HepG2 (cell line): Measurements from ENCODE around the gene REM2. TPM values are rescaled to one million over a fixed set of nuclear protein-coding genes. Genes with fewer than 3 reads are reported as not detected.

Experiments
- AGO1 ChIP-seq: fragments of 200-400 bp; formaldehyde crosslinking; IDR thresholded peaks from 2 replicates; pipeline ENCODE4 v1.6.1; 2017; ENCODE audit warnings: mild to moderate bottlenecking, low read depth, low read length, moderate library complexity; ENCODE audit not compliant: poor library complexity, severe bottlenecking
- CBX5 ChIP-seq: sonication (generic); formaldehyde crosslinking; IDR thresholded peaks from 2 replicates; pipeline ENCODE4 v1.4.0; 2020; ENCODE audit warnings: missing genetic modification reagents, borderline replicate concordance
- FOXC1 ChIP-seq: sonication (generic); formaldehyde crosslinking; IDR thresholded peaks from 2 replicates; pipeline ENCODE4 v1.8.0; 2022; ENCODE audit warnings: mild to moderate bottlenecking, missing genetic modification reagents, borderline replicate concordance
- GMEB1 ChIP-seq: sonication (generic); formaldehyde crosslinking; IDR thresholded peaks from 2 replicates; pipeline ENCODE4 v1.5.1; 2020; ENCODE audit warnings: missing genetic modification reagents, mild to moderate bottlenecking, borderline replicate concordance
- HNF4G ChIP-seq, 2 experiments: sonication (generic) in 1 of 2; formaldehyde crosslinking in 1 of 2; IDR thresholded peaks; 2 replicates each; pipeline versions ENCODE4 v1.4.0 to v1.6.1; 2011 to 2020; ENCODE audit warnings: borderline replicate concordance in 2 of 2, low read depth in 2 of 2, mild to moderate bottlenecking in 2 of 2, low read length in 1 of 2, missing genetic modification reagents in 1 of 2, moderate library complexity in 1 of 2
- KLF16 ChIP-seq, 2 experiments: sonication (generic) in 1 of 2; formaldehyde crosslinking in 1 of 2; IDR thresholded peaks; 2 replicates each; pipeline versions ENCODE4 v1.6.1 to v1.8.0; 2016 to 2023; ENCODE audit warnings: missing genetic modification reagents in 2 of 2, missing compliant biosample characterization in 1 of 2
- KLF6 ChIP-seq: IDR thresholded peaks from 2 replicates; pipeline ENCODE4 v1.8.0; 2016; ENCODE audit warnings: missing biosample characterization, missing genetic modification reagents
- MAZ ChIP-seq, 2 experiments: sonication (generic) in 1 of 2; formaldehyde crosslinking in 1 of 2; IDR thresholded peaks; 2 replicates each; pipeline versions ENCODE4 v1.5.0 to v1.6.1; 2012 to 2020; ENCODE audit warnings: low read depth in 2 of 2, mild to moderate bottlenecking in 2 of 2, borderline replicate concordance in 1 of 2, improper control_type of control experiment in 1 of 2, low read length in 1 of 2, missing genetic modification reagents in 1 of 2, moderate library complexity in 1 of 2
- MXD3 ChIP-seq: IDR thresholded peaks from 2 replicates; pipeline ENCODE4 v1.6.1; 2016; ENCODE audit warnings: mild to moderate bottlenecking, missing biosample characterization, missing genetic modification reagents
- PCBP2 ChIP-seq: fragments of 200-400 bp; formaldehyde crosslinking; optimal IDR thresholded peaks from 2 replicates; pipeline ENCODE3; 2018; ENCODE audit warnings: low read length, low read depth; ENCODE audit not compliant: poor library complexity, severe bottlenecking
- POGZ ChIP-seq: sonication (generic); formaldehyde crosslinking; IDR thresholded peaks from 2 replicates; pipeline ENCODE4 v1.4.0; 2020; ENCODE audit warnings: mild to moderate bottlenecking, missing genetic modification reagents
- SETDB1 ChIP-seq: sonication (generic); formaldehyde crosslinking; IDR thresholded peaks from 2 replicates; pipeline ENCODE4 v1.5.1; 2020; ENCODE audit warnings: missing genetic modification reagents, mild to moderate bottlenecking, borderline replicate concordance
- TOE1 ChIP-seq: sonication (generic); formaldehyde crosslinking; IDR thresholded peaks from 2 replicates; pipeline ENCODE4 v1.4.0; 2020; ENCODE audit warnings: mild to moderate bottlenecking, missing genetic modification reagents
- ZBTB38 ChIP-seq: sonication (generic); formaldehyde crosslinking; IDR thresholded peaks from 2 replicates; pipeline ENCODE4 v1.5.1; 2020; ENCODE audit warnings: mild to moderate bottlenecking, missing genetic modification reagents
- ZNF333 ChIP-seq: sonication (generic); formaldehyde crosslinking; IDR thresholded peaks from 2 replicates; pipeline ENCODE4 v1.4.0; 2020; ENCODE audit warnings: mild to moderate bottlenecking, missing genetic modification reagents, borderline replicate concordance
- ZNF343 ChIP-seq: sonication (generic); formaldehyde crosslinking; IDR thresholded peaks from 2 replicates; pipeline ENCODE4 v1.4.0; 2020; ENCODE audit warnings: mild to moderate bottlenecking, missing genetic modification reagents
- ZNF362 ChIP-seq: sonication (generic); formaldehyde crosslinking; IDR thresholded peaks from 2 replicates; pipeline ENCODE4 v1.4.0; 2020; ENCODE audit warnings: missing genetic modification reagents, mild to moderate bottlenecking, borderline replicate concordance
- ZNF558 ChIP-seq: sonication (generic); formaldehyde crosslinking; IDR thresholded peaks from 2 replicates; pipeline ENCODE4 v1.9.0; 2022; ENCODE audit warnings: mild to moderate bottlenecking, missing genetic modification reagents, borderline replicate concordance
- ZNF598 ChIP-seq: sonication (generic); formaldehyde crosslinking; IDR thresholded peaks from 2 replicates; pipeline ENCODE4 v1.5.1; 2020; ENCODE audit warnings: mild to moderate bottlenecking, missing genetic modification reagents, borderline replicate concordance
- ZNF678 ChIP-seq: sonication (generic); formaldehyde crosslinking; IDR thresholded peaks from 2 replicates; pipeline ENCODE4 v1.4.0; 2020; ENCODE audit warnings: mild to moderate bottlenecking, missing genetic modification reagents
- ZNF691 ChIP-seq: sonication (generic); formaldehyde crosslinking; IDR thresholded peaks from 2 replicates; pipeline ENCODE4 v1.4.0; 2020; ENCODE audit warnings: missing genetic modification reagents, low read depth, mild to moderate bottlenecking, borderline replicate concordance
- ZNF746 ChIP-seq: sonication (generic); formaldehyde crosslinking; IDR thresholded peaks from 2 replicates; pipeline ENCODE4 v1.8.0; 2022; ENCODE audit warnings: mild to moderate bottlenecking, missing genetic modification reagents
- polyA plus RNA-seq, 8 experiments: library from polyadenylated mRNA; depleted of rRNA in 3 of 8; stranded (reverse) in 7 of 8; unstranded in 1 of 8; fragments of >200 nt; fragmentation: Illumina TruSeq in 4 of 8; extraction: Trizol in 4 of 8; gene quantifications; 2 replicates each; pipeline versions ENCODE4 v1.2.1 to v1.2.3, GENCODE V29; 2011 to 2016; ENCODE audit warnings: low read depth in 4 of 8, missing spikeins in 1 of 8, mixed read lengths in 1 of 8; ENCODE audit not compliant: insufficient read depth in 1 of 8
- total RNA-seq, 5 experiments: library from RNA; depleted of rRNA; stranded (reverse); fragments of >200 nt; fragmentation: Illumina TruSeq; extraction: Trizol; gene quantifications; 2 replicates each; pipeline ENCODE4 v1.2.3, GENCODE V29; 2016; ENCODE audit warnings: low read depth in 1 of 5
- TF ChIP-seq, protein P1 (sequence below): sonication (generic); formaldehyde crosslinking; IDR thresholded peaks from 2 replicates; pipeline ENCODE4 v1.4.0; 2020; ENCODE audit warnings: missing genetic modification reagents

The REM2 gene
- total and polyA plus RNA-seq, 2 of the 13 experiments (the other 11 are each of a cell fraction or from before 2014, with no cell fraction given): 0.20 TPM; not detected in 1

GRCh38 chr14:22915886-22916521 lies 33.0 kb downstream of the REM2 start (continued):
- TF ChIP-seq MXD3 (CRISPR knock-in tag): no peak
- TF ChIP-seq POGZ (CRISPR knock-in tag): 0 out of 2 replicates have a peak, but pooled peaks have one; percentile 13
- no peak for TF ChIP-seq MAZ (IDR thresholded peaks at IDR 0.05; ENCODE audit: borderline replicate concordance, low read depth, low read length)
- TF ChIP-seq MAZ (CRISPR knock-in tag; IDR thresholded peaks at IDR 0.05; ENCODE audit: low read depth): peak; percentile 66; the same call in 1 of the 2 replicates
- TF ChIP-seq GMEB1 (CRISPR knock-in tag): no peak
- no peak for TF ChIP-seq AGO1
- no peak for TF ChIP-seq ZNF558
- no peak for TF ChIP-seq ZNF746 (CRISPR knock-in tag)
- TF ChIP-seq PCBP2: no peak
- 0 out of 2 replicates have a peak, but pooled peaks have one; percentile 61 for TF ChIP-seq CBX5 (CRISPR knock-in tag)
- no peak for TF ChIP-seq TOE1 (CRISPR knock-in tag)
- no peak for TF ChIP-seq ZNF598
- TF ChIP-seq ZNF678 (CRISPR knock-in tag): no peak
- peak; percentile 60; the same call in 1 of the 2 replicates for TF ChIP-seq KLF6 (CRISPR knock-in tag)
- TF ChIP-seq FOXC1 (CRISPR knock-in tag): peak; percentile 81
- no peak for TF ChIP-seq ZNF343
- TF ChIP-seq ZNF691 (CRISPR knock-in tag): no peak
- no peak for TF ChIP-seq KLF16 (CRISPR knock-in tag; IDR thresholded peaks at IDR 0.05)
- TF ChIP-seq HNF4G (IDR thresholded peaks at IDR 0.05; ENCODE audit: borderline replicate concordance, low read depth, low read length): peak; percentile 33; the same call in 1 of the 2 replicates
- TF ChIP-seq HNF4G (CRISPR knock-in tag; IDR thresholded peaks at IDR 0.05; ENCODE audit: borderline replicate concordance, low read depth): no peak
- TF ChIP-seq ZBTB38 (CRISPR knock-in tag): no peak
- TF ChIP-seq, protein P1, sequence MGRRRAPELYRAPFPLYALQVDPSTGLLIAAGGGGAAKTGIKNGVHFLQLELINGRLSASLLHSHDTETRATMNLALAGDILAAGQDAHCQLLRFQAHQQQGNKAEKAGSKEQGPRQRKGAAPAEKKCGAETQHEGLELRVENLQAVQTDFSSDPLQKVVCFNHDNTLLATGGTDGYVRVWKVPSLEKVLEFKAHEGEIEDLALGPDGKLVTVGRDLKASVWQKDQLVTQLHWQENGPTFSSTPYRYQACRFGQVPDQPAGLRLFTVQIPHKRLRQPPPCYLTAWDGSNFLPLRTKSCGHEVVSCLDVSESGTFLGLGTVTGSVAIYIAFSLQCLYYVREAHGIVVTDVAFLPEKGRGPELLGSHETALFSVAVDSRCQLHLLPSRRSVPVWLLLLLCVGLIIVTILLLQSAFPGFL (CRISPR knock-in tag): no peak
- peak; percentile 99 for TF ChIP-seq ZNF362
- TF ChIP-seq ZNF333: no peak
- TF ChIP-seq SETDB1: no peak
